ENCODE results near the gene HLCS.
A peak's percentile ranks its signal among the peaks of the same experiment; 100 is the strongest.

Gene HLCS

DNA sequence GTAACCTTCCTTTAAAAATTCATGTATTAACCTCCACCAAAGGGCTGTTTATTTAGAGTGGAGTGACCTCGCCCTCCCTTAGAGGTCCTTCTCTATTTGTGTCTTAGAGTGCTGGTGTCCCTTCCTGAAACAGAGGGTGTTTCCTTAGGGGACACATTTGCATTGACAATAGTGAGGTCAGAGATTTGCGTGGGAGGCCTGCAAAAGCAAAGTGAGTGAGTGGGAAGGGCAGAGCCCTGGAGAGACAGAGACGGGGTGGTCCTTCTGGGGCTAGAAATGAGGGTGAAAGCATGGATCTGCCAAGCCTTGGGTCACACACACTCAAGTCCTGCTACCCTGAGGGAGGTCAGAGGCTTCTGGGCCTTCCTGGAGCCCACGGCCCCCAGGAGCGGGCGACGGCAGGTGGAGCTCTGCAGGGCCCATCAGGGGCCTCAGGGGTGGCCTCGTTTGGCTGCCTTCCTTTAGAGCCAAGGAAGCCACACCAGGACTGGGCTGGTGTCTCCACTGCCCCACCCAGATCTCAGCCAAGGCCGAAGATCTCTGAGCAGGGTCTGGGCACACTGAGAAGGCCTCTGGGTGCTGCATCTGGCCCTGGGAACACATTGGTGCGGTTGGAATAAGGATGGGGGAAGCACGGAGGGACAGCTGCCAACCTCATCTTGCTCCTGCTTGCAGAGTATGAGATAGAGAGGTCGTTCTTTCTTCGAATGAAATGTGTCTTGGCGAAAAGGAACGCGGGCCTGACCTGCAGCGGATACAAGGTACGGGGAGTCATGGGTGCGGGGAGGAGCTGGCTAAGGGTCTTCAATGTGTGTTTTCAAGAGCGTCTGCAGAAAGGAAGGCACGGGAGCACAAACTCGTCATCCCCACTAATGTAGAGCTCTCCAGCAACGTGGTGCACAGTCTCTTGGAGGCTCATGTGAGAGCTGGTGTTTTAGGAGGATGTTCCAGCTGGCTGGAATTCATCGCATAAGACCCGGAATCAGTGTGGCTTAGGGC is 243.8 kb downstream of the HLCS start:
- H3K4me3 ChIP-seq (ENCODE audit: low read length), result no peak overlapping the region
- DNase-seq (ENCODE audit: low read depth, low spot score), result no peak

DNA sequence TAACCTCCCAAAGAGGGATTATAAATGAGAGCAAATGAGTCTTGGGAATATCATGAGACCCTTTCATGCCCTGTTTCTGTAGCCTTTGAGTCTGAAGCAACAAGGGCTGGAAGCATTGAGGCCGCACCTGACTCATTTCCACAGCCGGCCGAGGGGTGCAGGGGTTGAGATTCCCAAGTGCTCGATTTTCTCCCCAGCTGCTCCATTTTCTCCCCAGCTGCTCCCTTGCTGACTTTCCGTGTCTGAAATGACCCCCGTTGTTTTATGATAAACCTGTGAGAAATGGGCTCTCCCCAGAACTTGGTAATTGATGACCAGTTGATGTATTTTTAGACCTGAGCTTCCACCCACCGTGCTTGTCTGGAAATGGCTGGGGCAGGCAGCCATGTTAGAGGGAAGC is 244.7 kb downstream of the HLCS start:
- DNase-seq (ENCODE audit: low read depth, low spot score), result no peak
- no peak overlapping the region for H3K4me3 ChIP-seq (ENCODE audit: low read length)

DNA sequence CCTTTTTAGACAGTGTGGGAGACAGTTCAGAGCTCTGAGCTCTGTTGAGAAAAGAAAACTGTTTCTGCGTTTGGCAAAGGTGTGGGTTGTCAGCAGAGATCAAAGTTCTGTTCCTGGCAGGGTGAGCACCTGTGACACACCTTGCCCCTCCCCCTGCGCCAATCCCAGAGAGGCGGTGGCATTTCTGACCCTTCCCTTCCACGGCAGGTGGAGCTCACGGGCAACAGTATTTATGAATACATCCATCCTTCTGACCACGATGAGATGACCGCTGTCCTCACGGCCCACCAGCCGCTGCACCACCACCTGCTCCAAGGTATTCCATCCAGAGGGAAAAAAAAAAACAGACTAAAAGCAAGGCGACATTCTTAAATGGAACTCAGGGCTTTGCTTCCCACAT is 246.9 kb downstream of the HLCS start:
- no peak for DNase-seq (ENCODE audit: low read depth, low spot score)

DNA sequence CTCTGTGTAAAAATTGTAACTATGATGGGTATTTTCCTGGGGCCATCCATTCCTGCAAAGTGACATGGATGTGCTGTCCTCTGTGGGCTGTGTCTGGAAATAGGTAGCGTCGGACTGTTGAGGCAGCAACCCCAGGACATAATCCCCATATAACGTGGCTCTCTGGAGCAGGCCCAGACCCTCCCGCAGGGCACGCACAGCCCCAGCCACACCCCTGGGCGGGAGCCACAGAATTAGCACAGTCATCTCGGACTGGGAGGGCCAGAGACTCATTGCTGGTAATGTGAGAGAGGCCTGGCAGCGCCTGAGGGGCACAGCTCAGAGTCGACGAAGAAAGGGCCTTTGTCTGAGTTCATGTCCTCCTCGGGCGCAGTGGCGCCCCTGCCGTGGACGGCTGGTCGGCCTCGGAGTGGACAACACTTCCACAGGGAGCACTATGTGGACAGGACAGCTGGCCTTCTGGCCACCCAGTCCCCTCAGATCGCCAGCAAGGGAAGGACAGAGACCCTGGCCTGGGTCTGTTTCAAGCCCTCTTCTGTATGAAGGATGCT is 247.4 kb downstream of the HLCS start:
- H3K4me3 ChIP-seq (ENCODE audit: low read length), result no peak overlapping the region
- DNase-seq (ENCODE audit: low read depth, low spot score), result no peak

More for the DNA sequence above, 246.9 kb downstream of the HLCS start:
- H3K4me3 ChIP-seq (ENCODE audit: low read length), result no peak overlapping the region

DNA sequence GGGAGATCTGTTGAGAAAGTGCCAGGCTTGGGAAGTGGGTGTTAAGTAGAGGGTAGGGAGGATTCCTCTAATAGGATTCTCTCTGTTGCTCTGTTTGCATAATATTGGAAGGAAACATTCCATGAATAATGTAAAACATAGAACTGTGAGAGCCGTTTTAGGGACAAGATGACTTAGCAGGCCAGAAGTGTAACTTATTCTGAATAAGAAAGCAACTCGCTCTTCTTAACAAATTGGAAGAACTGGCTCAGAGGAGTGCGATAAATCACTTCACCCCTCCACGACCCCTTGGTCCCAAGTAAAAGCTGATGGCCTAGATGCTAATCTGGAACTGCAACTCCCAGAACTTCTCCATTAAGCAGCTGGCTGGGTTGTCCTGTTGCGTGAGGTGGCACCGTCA is 248.5 kb downstream of the HLCS start:
- no peak for DNase-seq (ENCODE audit: low read depth, low spot score)
- no peak overlapping the region for H3K4me3 ChIP-seq (ENCODE audit: low read length)

DNA sequence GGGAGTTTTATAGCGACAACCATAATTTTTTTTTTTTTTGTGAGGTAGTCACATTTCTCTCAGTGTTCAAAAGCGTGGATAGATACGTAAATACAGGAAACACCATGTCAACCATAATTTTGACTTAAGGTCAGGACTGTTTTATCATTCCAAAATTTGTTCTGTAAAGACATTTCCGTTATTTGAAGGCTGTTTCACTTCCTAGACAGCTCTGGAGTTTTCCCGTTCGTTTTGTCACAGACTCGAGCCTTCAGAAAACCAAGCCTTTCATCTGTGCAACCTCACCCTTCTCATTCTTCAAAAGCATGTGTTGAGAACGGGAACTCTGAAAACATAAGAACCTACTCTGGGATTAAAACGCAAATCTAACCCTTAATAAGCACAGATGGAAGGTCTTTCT is 249.6 kb downstream of the HLCS start:
- DNase-seq (ENCODE audit: low read depth, low spot score), result no peak
- H3K4me3 ChIP-seq (ENCODE audit: low read length), result no peak overlapping the region

DNA sequence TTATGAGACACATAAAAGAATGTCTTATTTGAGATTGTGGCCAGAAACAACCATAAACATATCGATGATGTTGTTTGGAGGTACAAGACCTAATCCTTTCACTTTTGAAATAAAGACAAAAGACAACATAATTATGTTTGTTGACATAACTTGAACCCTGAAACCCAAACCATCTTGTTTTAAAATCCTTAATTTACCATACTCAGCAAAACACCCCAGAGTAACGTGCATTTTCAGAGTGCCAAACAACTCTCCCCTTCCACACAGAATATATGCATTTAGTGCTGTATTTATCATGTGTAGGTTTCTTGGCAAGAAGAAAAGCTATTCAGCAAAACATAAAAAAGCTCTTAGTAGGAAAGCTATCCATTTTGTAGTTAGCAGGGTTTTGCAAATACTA is 250.1 kb downstream of the HLCS start:
- no peak for DNase-seq (ENCODE audit: low read depth, low spot score)
- H3K4me3 ChIP-seq (ENCODE audit: low read length), result no peak overlapping the region

DNA sequence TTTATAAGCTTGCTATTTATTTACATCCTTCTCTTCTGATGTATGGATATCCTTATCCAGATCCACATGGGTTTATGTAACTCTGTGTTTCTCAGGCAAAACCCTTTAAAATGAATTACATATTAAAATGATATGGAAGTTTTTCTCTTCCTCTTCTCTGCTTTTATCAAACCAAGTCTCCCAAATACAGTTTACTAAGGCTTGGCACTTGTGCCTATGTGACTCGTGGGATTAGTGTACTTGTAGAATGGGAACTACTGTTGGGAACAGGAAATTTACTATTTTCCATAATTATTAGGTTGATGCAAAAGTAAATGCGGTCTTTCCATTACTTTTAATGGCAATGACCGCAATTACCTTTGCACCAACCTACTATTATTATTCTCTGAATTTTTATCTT is 252.7 kb downstream of the HLCS start:
- H3K4me3 ChIP-seq (ENCODE audit: low read length), result no peak overlapping the region
- no peak for DNase-seq (ENCODE audit: low read depth, low spot score)

DNA sequence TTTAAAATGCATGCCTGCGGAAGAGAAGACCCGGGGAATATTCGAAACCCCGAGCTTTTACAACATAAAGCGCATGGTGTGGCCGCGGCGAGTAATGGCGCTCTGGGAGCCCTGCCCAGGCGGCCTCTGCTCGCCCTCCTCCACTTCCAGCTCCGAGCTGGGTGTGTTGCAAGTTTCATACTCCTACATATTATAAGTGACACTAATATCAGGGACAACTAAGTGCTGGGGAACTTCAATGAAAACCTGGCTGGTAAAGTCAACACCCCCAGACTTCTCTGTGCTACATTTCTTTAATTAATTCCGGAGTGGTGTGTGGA is 255.8 kb downstream of the HLCS start:
- H3K4me3 ChIP-seq (ENCODE audit: low read length), result no peak overlapping the region
- DNase-seq (ENCODE audit: low read depth, low spot score), result no peak

DNA sequence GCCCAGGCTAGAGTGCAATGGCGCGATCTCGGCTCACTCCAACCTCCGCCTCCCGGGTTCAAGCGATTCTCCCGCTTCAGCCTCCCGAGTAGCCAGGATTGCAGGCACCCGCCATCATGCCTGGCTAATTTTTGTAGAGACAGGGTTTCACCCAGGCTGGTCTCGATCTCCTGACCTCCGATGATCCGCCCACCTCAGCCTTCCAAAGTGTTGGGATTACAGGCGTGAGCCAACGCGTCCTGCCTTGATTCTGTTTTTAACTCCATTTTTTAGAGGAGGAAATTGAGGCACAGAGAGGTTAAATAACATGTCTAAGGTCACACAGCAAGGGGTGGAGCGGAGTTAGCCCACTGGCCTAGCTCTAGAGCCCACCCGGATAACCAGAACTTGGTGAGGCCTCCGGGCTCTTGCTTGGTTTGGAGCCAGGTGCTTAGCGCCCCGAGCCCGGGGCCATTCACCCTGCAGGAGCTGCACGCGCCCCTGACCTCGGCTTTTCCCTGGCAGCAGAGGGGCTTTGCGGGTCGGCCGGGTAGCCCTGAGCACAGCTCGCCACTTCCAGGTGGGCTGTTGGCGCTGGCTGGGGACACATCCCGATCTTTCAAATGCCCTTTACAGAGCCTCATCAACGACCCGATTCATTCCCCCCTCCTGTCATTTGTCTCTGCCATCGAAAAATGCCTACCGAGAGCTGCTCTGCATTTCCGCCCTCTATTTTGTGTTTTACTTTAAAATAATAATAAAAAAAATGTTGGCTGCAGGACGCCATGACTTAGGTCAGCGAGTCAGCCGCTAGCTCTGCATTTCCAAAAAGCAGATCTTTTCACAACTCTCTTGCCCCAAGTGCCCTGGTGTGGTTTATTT is 256.4 kb downstream of the HLCS start:
- H3K4me3 ChIP-seq (ENCODE audit: low read length), result no peak overlapping the region
- no peak for DNase-seq (ENCODE audit: low read depth, low spot score)

DNA sequence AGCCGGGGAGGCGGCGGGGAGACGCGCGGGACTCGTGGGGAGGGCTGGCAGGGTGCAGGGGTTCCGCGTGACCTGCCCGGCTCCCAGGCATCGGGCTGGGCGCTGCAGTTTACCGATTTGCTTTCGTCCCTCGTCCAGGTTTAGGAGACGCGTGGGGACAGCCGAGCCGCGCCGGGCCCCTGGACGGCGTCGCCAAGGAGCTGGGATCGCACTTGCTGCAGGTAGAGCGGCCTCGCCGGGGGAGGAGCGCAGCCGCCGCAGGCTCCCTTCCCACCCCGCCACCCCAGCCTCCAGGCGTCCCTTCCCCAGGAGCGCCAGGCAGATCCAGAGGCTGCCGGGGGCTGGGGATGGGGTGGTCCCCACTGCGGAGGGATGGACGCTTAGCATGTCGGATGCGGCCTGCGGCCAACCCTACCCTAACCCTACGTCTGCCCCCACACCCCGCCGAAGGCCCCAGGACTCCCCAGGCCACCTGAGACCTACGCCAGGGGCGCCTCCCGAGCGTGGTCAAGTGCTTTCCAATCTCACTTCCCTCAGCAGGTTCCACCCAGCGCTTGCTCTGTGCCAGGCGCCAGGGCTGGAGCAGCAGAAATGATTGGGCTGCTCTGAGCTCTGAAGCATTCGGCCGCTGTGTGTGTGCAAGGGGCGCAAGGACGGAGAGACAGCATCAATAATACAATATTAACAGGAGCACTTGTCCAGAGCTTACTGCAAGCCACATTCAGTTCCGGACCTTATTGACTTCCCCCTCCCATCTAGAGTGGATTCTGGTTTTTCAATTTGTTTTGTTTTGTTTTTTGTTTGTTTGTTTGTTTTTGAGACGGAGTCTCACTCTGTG is 257.2 kb downstream of the HLCS start:
- no peak overlapping the region for H3K4me3 ChIP-seq (ENCODE audit: low read length)
- DNase-seq (ENCODE audit: low read depth, low spot score), result no peak

DNA sequence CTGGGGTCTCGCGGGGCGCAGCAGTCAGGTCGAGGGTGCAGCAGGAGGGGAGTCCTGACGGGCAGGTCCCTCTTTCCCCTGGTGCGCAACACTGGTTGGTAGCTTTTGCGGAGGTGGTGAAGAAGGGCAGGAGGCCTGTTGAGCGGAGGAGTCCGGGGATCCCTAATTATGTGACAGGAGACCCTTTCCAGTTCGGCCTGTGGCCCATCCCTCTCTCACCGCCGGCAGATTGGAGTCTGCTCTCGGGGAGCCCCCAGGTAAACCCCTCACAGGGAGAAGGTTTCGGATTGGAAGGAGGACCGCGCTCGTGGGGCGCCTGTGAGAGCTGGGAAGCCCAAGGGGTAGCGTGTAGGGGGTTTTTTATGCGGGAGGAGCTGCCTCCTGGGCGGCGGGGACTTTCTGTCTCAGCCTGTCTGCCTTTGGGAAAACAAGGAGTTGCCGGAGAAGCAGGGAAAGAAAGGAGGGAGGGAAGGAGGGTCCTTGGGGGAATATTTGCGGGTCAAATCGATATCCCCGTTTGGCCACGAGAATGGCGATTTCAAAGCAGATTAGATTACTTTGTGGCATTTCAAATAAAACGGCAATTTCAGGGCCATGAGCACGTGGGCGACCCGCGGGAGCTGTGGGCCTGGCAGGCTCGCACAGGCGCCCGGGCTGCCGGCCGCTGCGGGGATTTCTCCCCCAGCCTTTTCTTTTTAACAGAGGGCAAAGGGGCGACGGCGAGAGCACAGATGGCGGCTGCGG is 258.0 kb downstream of the HLCS start:
- DNase-seq (ENCODE audit: low read depth, low spot score), result no peak
- no peak overlapping the region for H3K4me3 ChIP-seq (ENCODE audit: low read length)

DNA sequence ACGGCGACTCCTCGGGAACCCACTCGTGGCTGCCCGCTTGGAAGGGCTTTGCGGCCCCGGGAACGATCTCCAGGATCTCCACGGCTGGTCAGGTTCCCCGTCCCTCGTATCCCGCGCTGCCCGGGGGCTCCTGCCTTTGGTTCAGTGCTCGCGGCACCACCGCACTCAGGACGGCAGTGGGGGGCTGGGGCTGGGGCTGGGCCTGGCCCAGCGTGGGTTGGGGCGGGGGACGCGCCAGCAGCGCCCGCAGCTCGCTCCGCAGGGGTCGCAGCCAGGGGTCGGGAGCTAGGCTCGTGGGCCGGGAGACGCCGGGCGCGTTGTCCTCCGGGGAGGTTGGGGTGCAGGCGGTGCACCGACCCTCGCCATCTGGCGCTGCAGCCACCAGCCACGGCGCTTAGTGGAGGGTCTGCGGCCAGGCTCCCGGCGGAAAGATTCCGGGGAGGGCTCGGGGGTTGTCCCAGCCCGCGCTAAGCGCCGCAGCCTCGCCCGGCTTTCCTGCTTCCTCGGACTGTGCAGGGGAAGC is 258.6 kb downstream of the HLCS start:
- H3K4me3 ChIP-seq (ENCODE audit: low read length), result no peak overlapping the region
- DNase-seq (ENCODE audit: low read depth, low spot score), result no peak

DNA sequence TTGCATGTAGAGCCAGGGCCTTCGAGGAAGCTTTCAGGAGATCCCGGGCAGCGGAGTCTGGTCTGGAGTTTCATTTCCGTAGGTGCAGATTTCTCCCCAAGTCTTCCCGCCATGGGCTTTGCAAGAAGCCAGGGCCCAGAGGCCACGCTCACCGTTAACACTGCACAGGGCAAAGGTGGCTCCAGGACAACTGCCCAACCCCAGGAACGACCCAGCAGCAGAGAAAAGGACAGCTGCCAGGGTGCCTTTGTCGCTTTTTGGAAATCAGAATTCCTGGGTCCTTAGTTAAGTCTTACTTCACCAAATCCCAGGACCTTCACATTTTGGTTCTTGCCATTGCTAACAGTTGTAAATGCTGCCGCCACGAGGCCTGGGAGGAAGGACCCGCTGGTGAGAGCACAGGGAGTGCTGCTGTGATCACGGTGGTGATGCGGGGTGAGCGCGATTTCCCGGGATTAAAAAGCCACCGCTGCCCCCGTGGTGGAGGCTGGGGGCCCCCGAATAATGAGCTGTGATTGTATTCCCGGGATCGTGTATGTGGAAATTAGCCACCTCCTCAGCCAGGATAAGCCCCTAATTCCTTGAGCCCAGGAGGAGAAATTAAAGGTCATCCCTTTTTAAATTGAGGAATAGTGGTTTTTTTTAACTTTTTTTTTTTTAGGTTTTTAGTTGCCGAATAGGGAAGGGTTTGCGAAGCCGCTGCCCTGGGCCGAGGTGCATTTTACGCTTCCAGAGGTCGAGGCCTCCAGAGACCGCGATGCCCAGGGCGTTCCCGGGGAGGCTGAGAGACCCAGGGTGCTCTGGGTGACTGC is 259.3 kb downstream of the HLCS start:
- no peak for DNase-seq (ENCODE audit: low read depth, low spot score)

DNA sequence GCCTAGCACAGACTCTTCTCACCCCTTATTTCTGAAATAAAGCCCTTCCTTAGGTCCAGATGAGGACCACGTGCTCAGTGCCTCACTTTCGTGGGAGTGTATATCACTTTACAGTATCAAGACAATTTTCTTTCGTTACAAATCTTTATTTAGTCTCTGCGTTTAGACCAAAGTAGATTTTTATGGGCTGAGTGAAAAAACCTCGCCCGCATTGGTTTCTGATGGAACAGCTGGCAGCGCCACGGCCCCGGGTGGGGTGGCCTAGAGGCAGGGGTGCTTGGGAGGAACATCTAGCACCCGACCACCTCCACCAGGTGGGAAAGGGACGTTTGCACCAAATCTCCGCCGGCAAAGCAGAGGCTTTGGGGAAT is 260.0 kb downstream of the HLCS start:
- no peak overlapping the region for H3K4me3 ChIP-seq (ENCODE audit: low read length)
- no peak for DNase-seq (ENCODE audit: low read depth, low spot score)

More for the DNA sequence above, 259.3 kb downstream of the HLCS start:
- no peak overlapping the region for H3K4me3 ChIP-seq (ENCODE audit: low read length)

DNA sequence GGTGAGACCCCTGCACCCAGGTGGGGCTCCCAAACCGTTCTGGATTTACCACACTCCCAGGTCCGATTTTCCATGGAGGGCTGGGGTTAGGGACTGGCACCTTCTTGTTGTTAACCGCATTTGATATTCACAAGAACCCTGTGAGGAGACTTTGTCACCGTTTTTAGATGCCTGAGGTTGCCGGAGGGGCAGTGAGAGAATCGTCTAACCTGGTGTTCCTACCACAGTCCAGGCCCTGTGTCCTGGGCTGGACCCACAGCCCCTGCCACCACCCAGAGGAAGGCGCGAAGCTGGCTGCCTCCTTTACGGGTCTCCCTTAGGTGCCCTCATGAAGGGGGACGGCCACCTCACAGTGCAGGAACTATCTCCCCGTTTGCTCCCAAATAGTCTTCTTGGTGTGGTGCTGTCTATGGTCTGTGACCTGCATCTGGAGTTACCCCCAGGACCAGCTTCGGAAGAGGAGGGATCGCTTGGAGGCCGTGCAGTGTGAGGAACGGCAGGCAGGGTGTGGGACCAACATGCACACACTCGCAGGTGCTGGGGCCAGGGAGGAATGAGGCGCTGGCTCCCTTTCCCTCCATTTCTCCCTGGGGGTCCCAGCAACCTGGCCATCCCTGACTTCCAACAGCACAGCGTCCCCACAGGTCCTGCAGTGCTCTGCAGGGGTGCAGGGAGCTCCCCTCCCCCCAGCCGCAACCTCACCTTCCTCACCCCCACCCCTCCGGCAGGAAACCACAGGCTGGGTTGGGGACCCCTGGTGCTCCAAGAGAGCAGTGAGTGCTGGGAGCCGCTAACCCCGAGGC is 260.6 kb downstream of the HLCS start:
- peak; percentile 65 for DNase-seq (ENCODE audit: low read depth, low spot score)
- no peak overlapping the region for H3K4me3 ChIP-seq (ENCODE audit: low read length)

Measured in Jurkat, Clone E6-1 (cell line).